ENCODE data around the gene AUP1. TPM values are rescaled to one million over a fixed set of nuclear protein-coding genes. Genes with fewer than 3 reads are reported as not detected.
A peak's percentile ranks its signal among the peaks of the same experiment; 100 is the strongest.

Gene AUP1
- total and polyA plus RNA-seq, 10 of the 15 experiments (the other 5 are each of a cell fraction or from before 2014, with no cell fraction given) = 39.1 to 215 (median 138) TPM

- TF ChIP-seq NKRF (conservative IDR thresholded peaks at IDR 0.05) (no peak), TCF3 (IDR thresholded peaks at IDR 0.05; ENCODE audit: borderline replicate concordance, insufficient read depth, low read depth, low read length) (no peak), NR2C2 (IDR thresholded peaks at IDR 0.05; ENCODE audit: borderline replicate concordance, control insufficient read depth, insufficient read length, low read depth) (no peak), CHD2 (IDR thresholded peaks at IDR 0.05; ENCODE audit: borderline replicate concordance, low read depth, low read length) (no peak), YY1 (IDR thresholded peaks at IDR 0.05; ENCODE audit: low read depth, low read length) (no peak), POLR2AphosphoS5 (IDR thresholded peaks at IDR 0.05; ENCODE audit: low read length) (peak; percentile 63), TARDBP (IDR thresholded peaks at IDR 0.05; ENCODE audit: borderline replicate concordance) (no peak), BMI1 (IDR thresholded peaks at IDR 0.05; ENCODE audit: borderline replicate concordance) (no peak), FOXM1 (IDR thresholded peaks at IDR 0.05; ENCODE audit: low read depth, low read length) (no peak), CHD1 (IDR thresholded peaks at IDR 0.05; ENCODE audit: low read depth, low read length) (no peak), PAX5 (IDR thresholded peaks at IDR 0.05; ENCODE audit: borderline replicate concordance, low read depth, low read length) (no peak), POLR2A (IDR thresholded peaks at IDR 0.05; ENCODE audit: low read depth, low read length) (no peak), REST (IDR thresholded peaks at IDR 0.05; ENCODE audit: low read depth, low read length) (no peak), USF1 (IDR thresholded peaks at IDR 0.05; ENCODE audit: borderline replicate concordance, extremely low read length, insufficient read depth, low read depth, low read length) (no peak), POU2F2 (IDR thresholded peaks at IDR 0.05; ENCODE audit: borderline replicate concordance, low read depth, low read length) (peak; percentile 12; the same call in 1 of the 3 replicates), MYB (IDR thresholded peaks at IDR 0.05; ENCODE audit: borderline replicate concordance, low read depth, low read length) (no peak), JUNB (IDR thresholded peaks at IDR 0.05) (no peak), RCOR1 (conservative IDR thresholded peaks at IDR 0.05; ENCODE audit: low read depth, low read length) (no peak), SUZ12 (IDR thresholded peaks at IDR 0.05; ENCODE audit: unreplicated experiment) (no peak), SRF (IDR thresholded peaks at IDR 0.05; ENCODE audit: low read depth in 2 of 2, low read length in 2 of 2) (no peak), CBFB (IDR thresholded peaks at IDR 0.05; ENCODE audit: low read depth) (no peak), CHD4 (IDR thresholded peaks at IDR 0.05) (no peak), NR2F1 (conservative IDR thresholded peaks at IDR 0.05) (peak; percentile 73; the same call in 1 of the 2 replicates), KAT2A (conservative IDR thresholded peaks at IDR 0.05; ENCODE audit: control insufficient read depth, low read depth, low read length) (no peak)
These were observed 23.7 kb upstream of the AUP1 start (continued) for GRCh38 chr2:74552914-74553811.

Measured in GM12878 (cell line).